ENCODE measurements around the gene C11orf68. TPM values are rescaled to one million over a fixed set of nuclear protein-coding genes. Genes with fewer than 3 reads are reported as not detected.

Gene C11orf68
- total RNA-seq, 1 donor from 2014 or later: 27.2 TPM

DNA sequence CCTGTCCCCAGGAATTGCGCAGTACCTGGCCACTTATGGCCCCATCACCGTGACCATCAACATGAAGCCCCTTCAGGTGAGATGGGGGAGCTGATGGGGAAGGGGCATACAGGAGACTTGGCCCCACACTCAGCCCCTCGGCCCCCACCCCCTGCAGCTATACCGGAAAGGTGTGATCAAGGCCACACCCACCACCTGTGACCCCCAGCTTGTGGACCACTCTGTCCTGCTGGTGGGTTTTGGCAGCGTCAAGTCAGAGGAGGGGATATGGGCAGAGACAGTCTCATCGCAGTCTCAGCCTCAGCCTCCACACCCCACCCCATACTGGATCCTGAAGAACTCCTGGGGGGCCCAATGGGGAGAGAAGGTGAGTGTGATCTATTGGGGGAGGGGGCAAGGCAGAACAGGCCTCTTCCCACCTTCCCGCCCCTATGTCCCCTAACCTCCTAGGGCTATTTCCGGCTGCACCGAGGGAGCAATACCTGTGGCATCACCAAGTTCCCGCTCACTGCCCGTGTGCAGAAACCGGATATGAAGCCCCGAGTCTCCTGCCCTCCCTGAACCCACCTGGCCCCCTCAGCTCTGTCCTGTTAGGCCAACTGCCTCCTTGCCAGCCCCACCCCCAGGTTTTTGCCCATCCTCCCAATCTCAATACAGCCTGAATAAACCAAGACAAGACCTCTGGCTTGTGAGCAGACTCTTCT, 35.7 kb downstream of the C11orf68 start:
- DNase-seq (ENCODE audit: low read depth, low spot score): no peak
- Mint-ChIP-seq H3K36me3 (ENCODE audit: low read depth) (peaks cover 4% of the 10 kb centered on the region), H3K9me3 (no peaks in the 10 kb centered on the region), H3K27me3 (ENCODE audit: low read depth) (no peaks in the 10 kb centered on the region), H3K4me1 (peaks cover 24% of the 10 kb centered on the region), H3K27ac (ENCODE audit: unreplicated experiment) (no peak overlapping the region), H3K4me3 (no peak overlapping the region)
- TF ChIP-seq, protein P1, sequence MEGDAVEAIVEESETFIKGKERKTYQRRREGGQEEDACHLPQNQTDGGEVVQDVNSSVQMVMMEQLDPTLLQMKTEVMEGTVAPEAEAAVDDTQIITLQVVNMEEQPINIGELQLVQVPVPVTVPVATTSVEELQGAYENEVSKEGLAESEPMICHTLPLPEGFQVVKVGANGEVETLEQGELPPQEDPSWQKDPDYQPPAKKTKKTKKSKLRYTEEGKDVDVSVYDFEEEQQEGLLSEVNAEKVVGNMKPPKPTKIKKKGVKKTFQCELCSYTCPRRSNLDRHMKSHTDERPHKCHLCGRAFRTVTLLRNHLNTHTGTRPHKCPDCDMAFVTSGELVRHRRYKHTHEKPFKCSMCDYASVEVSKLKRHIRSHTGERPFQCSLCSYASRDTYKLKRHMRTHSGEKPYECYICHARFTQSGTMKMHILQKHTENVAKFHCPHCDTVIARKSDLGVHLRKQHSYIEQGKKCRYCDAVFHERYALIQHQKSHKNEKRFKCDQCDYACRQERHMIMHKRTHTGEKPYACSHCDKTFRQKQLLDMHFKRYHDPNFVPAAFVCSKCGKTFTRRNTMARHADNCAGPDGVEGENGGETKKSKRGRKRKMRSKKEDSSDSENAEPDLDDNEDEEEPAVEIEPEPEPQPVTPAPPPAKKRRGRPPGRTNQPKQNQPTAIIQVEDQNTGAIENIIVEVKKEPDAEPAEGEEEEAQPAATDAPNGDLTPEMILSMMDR (conservative IDR thresholded peaks at IDR 0.05): no peak

DNA sequence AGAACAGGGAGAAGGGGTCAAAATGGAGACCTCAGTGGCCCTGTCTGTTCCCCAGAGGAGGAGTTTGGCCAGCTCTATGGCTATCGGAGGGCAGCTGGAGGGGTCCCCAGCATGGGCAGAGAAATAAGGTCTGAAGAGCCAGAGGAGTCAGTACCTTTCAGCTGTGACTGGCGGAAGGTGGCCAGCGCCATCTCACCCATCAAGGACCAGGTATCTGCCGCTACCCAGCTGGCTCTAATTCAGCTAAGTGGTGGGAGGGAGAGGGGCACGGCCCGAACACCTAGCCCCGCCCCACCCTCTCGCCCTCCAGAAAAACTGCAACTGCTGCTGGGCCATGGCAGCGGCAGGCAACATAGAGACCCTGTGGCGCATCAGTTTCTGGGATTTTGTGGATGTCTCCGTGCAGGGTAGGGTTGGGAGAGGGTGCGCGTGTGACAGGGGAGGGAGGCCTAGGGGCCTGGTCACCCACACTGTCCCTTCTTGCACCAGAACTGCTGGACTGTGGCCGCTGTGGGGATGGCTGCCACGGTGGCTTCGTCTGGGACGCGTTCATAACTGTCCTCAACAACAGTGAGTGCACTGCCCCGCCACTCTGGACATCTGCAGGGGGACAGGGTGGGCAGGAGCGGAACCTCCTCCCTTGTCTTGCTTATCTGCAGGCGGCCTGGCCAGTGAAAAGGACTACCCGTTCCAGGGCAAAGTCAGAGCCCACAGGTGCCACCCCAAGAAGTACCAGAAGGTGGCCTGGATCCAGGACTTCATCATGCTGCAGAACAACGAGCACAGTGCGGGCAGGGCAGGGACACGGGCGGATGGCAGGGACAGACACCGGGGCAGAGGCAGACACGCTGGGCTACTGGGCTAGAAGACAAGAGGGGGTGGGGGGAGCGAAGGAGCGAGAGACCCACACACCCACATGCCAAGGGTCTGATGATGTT, 36.5 kb downstream of the C11orf68 start:
- no peaks in the 10 kb centered on the region for H3K9me3 Mint-ChIP-seq
- peak overlapping the region; percentile 19 for H3K4me3 Mint-ChIP-seq
- peaks cover 4% of the 10 kb centered on the region for H3K36me3 Mint-ChIP-seq (ENCODE audit: low read depth)
- no peak overlapping the region for H3K27ac Mint-ChIP-seq (ENCODE audit: unreplicated experiment)
- no peak for DNase-seq (ENCODE audit: low read depth, low spot score)
- H3K4me1 Mint-ChIP-seq: peaks cover 15% of the 10 kb centered on the region
- no peaks in the 10 kb centered on the region for H3K27me3 Mint-ChIP-seq (ENCODE audit: low read depth)
- TF ChIP-seq, protein P1 (conservative IDR thresholded peaks at IDR 0.05): no peak

DNA sequence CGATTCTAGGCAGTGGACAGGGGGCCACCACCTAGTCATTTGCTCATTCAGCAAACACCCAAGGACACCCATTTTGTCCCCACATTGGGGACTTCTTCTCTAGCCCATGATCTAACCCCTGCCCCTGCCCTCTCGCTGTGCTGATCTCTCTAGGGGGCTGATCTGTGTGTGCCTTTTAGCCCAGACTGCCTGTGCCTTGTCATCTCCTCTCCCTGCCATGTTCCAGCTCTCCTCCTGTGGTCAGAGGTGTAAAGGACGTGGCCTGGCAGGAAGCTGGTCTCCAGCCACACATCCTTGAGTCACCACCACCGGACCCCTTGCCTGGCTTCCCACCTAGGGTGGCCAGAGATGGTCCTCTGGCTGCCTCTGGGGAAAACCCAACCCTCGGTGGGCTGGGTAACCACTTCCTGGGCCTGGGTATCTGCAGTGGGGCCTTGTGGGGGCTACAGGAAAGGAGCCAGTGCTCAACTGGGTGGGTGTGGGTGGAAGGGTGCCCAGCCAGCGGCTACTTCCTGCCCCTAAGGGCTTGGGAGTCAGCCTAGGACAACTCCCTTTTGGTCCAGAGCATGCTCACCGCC, 37.9 kb downstream of the C11orf68 start:
- DNase-seq (ENCODE audit: low read depth, low spot score): no peak
- Mint-ChIP-seq H3K36me3 (ENCODE audit: low read depth) (peaks cover 4% of the 10 kb centered on the region), H3K27me3 (ENCODE audit: low read depth) (no peaks in the 10 kb centered on the region), H3K27ac (ENCODE audit: unreplicated experiment) (no peak overlapping the region), H3K4me1 (peaks cover 6% of the 10 kb centered on the region), H3K9me3 (no peaks in the 10 kb centered on the region), H3K4me3 (peak overlapping the region; percentile 62)
- TF ChIP-seq, protein P1 (conservative IDR thresholded peaks at IDR 0.05): no peak

DNA sequence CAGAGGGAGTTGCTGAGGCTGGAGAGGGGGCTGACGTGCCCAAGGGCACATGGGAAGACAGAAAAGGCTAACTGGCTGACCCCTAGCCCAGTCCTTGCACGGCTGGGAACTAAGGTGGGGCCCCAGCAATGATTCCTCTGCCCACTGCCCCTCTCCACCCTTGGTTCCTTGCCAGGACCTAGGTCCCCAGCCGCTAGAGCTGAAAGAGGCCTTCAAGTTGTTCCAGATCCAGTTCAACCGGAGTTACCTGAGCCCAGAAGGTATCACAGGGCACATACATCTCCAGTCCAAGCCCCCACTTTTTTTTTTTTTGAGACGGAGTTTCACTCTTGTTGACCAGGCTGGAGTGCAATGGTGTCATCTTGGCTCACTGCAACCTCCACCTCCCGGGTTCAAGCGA, 38.8 kb downstream of the C11orf68 start:
- peak overlapping the region; percentile 49 for H3K4me3 Mint-ChIP-seq
- H3K27me3 Mint-ChIP-seq (ENCODE audit: low read depth): no peaks in the 10 kb centered on the region
- H3K36me3 Mint-ChIP-seq (ENCODE audit: low read depth): peaks cover 4% of the 10 kb centered on the region
- no peak for DNase-seq (ENCODE audit: low read depth, low spot score)
- TF ChIP-seq, protein P1 (conservative IDR thresholded peaks at IDR 0.05): no peak
- H3K4me1 Mint-ChIP-seq: peaks cover 6% of the 10 kb centered on the region
- no peak overlapping the region for H3K27ac Mint-ChIP-seq (ENCODE audit: unreplicated experiment)
- no peaks in the 10 kb centered on the region for H3K9me3 Mint-ChIP-seq

DNA sequence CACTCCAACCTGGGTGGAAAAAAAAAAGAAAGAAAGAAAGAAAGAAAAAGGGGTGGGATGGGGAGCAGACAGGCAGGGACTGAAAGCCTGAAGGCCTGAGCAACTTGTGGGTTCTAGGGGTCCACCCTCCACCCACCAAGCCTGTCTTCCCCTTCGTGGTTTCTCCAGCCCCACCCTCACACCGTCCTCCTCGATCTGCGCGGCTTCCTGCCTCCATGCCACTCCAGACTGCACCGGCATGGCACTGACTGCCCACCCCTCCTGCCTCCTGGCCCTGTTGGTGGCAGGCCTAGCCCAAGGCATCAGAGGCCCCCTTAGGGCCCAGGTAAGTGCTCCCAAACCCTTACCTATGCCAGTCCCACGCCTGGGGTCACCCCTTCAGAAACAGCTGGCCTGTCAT, 39.2 kb downstream of the C11orf68 start, which contains the start of gene CTSW:
TSS of gene CTSW (plus strand) at position 221 of the 400 bp plus-strand sequence. CDS start at position 239, 18 bp downstream.
- no peak for DNase-seq (ENCODE audit: low read depth, low spot score)
- Mint-ChIP-seq H3K4me1 (peaks cover 3% of the 10 kb centered on the region), H3K27ac (ENCODE audit: unreplicated experiment) (no peak within 1 kb of the TSS), H3K9me3 (no peaks in the 10 kb centered on the region), H3K27me3 (ENCODE audit: low read depth) (no peaks in the 10 kb centered on the region), H3K36me3 (ENCODE audit: low read depth) (peaks cover 3% of the 10 kb centered on the region), H3K4me3 (peak within 1 kb of the TSS; percentile 49)
- TF ChIP-seq, protein P1 (conservative IDR thresholded peaks at IDR 0.05): no peak
